ENCODE results near the gene NFX1.

The NFX1 gene

DNA sequence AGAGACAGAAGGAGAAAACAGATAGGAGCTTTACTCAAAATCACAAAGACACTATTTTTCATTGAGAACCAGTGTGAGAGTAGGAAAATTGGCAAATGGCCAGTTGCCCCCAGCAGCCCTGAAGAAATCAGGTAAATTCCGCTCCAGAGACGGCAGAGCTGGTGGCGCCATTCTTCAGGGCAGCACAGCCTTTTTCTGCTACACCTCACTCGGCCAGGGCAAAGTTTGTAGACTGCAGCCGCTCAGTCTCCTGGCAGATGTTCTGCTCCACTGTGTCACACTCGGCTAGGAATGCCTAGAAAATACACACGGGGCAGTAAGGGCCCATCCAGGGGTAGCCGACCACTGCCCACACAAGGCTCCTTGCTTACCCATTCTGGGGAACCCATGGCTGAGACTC lies 35.3 kb upstream of the NFX1 start:
- Histone ChIP-seq H3K4me1 (ENCODE audit: control insufficient read depth, insufficient read depth, low read length) (no peaks in the 10 kb centered on the region), H3K9me3 (ENCODE audit: control insufficient read depth, low read length) (no peaks in the 10 kb centered on the region), H3K36me3 (ENCODE audit: control insufficient read depth, insufficient read depth, low read length) (peaks cover 30% of the 10 kb centered on the region), H3K4me3 (ENCODE audit: low read length) (no peak overlapping the region), H3K27me3 (ENCODE audit: control insufficient read depth, insufficient read depth, low read length) (no peaks in the 10 kb centered on the region), H3K9ac (ENCODE audit: low read length) (no peak overlapping the region)

GRCh38 chr9:33255471-33255870 lies 34.8 kb upstream of the NFX1 start:
- no peaks in the 10 kb centered on the region for H3K27me3 ChIP-seq (ENCODE audit: control insufficient read depth, insufficient read depth, low read length)
- H3K4me3 ChIP-seq (ENCODE audit: low read length) = no peak overlapping the region
- H3K4me1 ChIP-seq (ENCODE audit: control insufficient read depth, insufficient read depth, low read length) = no peaks in the 10 kb centered on the region
- no peak overlapping the region for H3K9ac ChIP-seq (ENCODE audit: low read length)
- no peaks in the 10 kb centered on the region for H3K9me3 ChIP-seq (ENCODE audit: control insufficient read depth, low read length)
- H3K36me3 ChIP-seq (ENCODE audit: control insufficient read depth, insufficient read depth, low read length) = peaks cover 30% of the 10 kb centered on the region

DNA sequence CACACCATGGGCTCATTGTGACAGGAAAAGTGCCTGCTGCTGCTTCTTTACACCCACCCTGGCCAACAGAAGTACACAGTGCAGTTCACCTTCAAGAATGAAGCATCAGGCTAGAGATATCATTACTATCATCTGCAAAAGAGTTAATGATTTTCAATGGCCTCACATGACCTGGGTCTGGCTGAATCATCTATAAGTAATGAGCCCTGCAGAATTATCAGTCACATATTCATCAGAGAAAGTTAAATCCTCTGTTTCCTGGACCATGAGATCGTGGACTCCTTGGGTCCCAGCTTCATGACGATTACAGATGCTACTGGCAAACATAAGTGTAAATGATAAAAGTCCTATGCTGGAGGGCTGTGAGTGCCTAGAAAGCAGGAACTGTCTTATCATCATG lies 34.1 kb upstream of the NFX1 start:
- no peaks in the 10 kb centered on the region for H3K9me3 ChIP-seq (ENCODE audit: control insufficient read depth, low read length)
- H3K4me1 ChIP-seq (ENCODE audit: control insufficient read depth, insufficient read depth, low read length) = no peaks in the 10 kb centered on the region
- H3K27me3 ChIP-seq (ENCODE audit: control insufficient read depth, insufficient read depth, low read length) = no peaks in the 10 kb centered on the region
- no peak overlapping the region for H3K4me3 ChIP-seq (ENCODE audit: low read length)
- H3K36me3 ChIP-seq (ENCODE audit: control insufficient read depth, insufficient read depth, low read length) = peaks cover 30% of the 10 kb centered on the region
- H3K9ac ChIP-seq (ENCODE audit: low read length) = no peak overlapping the region

- no peak overlapping the region for H3K4me3 ChIP-seq (ENCODE audit: low read length)
- no peak overlapping the region for H3K9ac ChIP-seq (ENCODE audit: low read length)
- no peaks in the 10 kb centered on the region for H3K27me3 ChIP-seq (ENCODE audit: control insufficient read depth, insufficient read depth, low read length)
- no peaks in the 10 kb centered on the region for H3K9me3 ChIP-seq (ENCODE audit: control insufficient read depth, low read length)
- peaks cover 30% of the 10 kb centered on the region for H3K36me3 ChIP-seq (ENCODE audit: control insufficient read depth, insufficient read depth, low read length)
- H3K4me1 ChIP-seq (ENCODE audit: control insufficient read depth, insufficient read depth, low read length) = no peaks in the 10 kb centered on the region
Observed at GRCh38 chr9:33257276-33257675, 33.0 kb upstream of the NFX1 start.

DNA sequence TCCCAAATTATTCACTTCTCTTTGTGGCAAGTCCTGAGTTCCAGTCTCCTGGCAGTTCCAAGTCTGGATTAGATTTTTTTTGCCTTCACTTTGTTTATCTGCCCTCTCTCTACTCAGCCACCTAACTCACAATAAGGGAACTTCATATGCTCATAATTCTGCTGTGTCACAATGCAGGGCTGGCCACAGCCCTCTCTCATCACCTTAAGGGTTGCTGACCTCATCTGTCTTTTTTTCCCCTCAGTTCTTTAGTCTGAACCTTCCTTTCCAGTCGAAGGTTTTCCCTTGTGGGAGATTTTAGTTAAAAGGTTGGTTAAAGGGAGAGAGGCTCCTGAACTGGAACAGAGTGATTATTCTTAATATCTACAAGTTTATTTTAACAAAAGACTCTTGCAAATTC lies 29.9 kb upstream of the NFX1 start:
- H3K4me1 ChIP-seq (ENCODE audit: control insufficient read depth, insufficient read depth, low read length) = peaks cover 2% of the 10 kb centered on the region
- no peak overlapping the region for H3K4me3 ChIP-seq (ENCODE audit: low read length)
- H3K9me3 ChIP-seq (ENCODE audit: control insufficient read depth, low read length) = no peaks in the 10 kb centered on the region
- no peaks in the 10 kb centered on the region for H3K27me3 ChIP-seq (ENCODE audit: control insufficient read depth, insufficient read depth, low read length)
- H3K9ac ChIP-seq (ENCODE audit: low read length) = no peak overlapping the region
- peaks cover 15% of the 10 kb centered on the region for H3K36me3 ChIP-seq (ENCODE audit: control insufficient read depth, insufficient read depth, low read length)

- no peaks in the 10 kb centered on the region for H3K9me3 ChIP-seq (ENCODE audit: control insufficient read depth, low read length)
- peak overlapping the region; percentile 98 for H3K9ac ChIP-seq (ENCODE audit: low read length)
- H3K4me1 ChIP-seq (ENCODE audit: control insufficient read depth, insufficient read depth, low read length) = peaks cover 9% of the 10 kb centered on the region
- H3K36me3 ChIP-seq (ENCODE audit: control insufficient read depth, insufficient read depth, low read length) = no peaks in the 10 kb centered on the region
- H3K27me3 ChIP-seq (ENCODE audit: control insufficient read depth, insufficient read depth, low read length) = no peaks in the 10 kb centered on the region
- peak overlapping the region; percentile 81 for H3K4me3 ChIP-seq (ENCODE audit: low read length)
Observed at GRCh38 chr9:33263131-33264002, 26.9 kb upstream of the NFX1 start.

GRCh38 chr9:33264003-33264472 lies 26.3 kb upstream of the NFX1 start:
- H3K9ac ChIP-seq (ENCODE audit: low read length) = peak overlapping the region; percentile 98
- H3K4me1 ChIP-seq (ENCODE audit: control insufficient read depth, insufficient read depth, low read length) = peaks cover 9% of the 10 kb centered on the region
- H3K36me3 ChIP-seq (ENCODE audit: control insufficient read depth, insufficient read depth, low read length) = no peaks in the 10 kb centered on the region
- peak overlapping the region; percentile 81 for H3K4me3 ChIP-seq (ENCODE audit: low read length)
- no peaks in the 10 kb centered on the region for H3K27me3 ChIP-seq (ENCODE audit: control insufficient read depth, insufficient read depth, low read length)
- H3K9me3 ChIP-seq (ENCODE audit: control insufficient read depth, low read length) = no peaks in the 10 kb centered on the region

DNA sequence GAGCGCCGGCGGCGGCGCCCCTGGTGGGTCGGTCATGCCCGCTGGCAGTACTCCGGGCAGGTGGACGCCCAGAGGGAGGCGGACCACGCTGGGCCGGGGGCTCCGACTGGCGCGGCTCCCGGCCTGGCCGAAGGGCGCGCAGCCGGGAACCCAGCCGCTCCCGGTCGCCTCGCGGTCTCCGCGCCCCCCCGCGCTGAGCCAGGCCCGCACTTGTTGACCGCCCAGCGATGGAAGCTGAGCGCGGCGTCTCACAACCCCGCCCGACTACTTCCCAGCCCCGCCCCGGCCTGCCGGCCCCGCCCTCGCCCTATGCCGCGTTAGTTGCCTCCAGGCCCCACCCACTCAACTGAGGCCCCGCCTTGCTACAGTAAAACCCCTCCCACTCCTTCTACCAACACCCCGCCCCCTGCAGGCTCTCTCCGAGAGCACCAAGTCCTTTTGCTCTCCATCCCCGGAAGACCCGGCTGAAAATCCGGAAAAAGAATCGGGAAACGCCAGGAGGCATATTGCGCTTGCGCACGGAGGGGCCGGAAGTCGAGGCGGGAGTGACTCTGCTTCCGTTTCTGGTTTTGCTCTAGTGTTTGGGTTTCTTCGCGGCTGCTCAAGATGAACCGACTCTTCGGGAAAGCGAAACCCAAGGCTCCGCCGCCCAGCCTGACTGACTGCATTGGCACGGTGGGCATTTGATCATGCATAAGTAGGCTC lies 25.7 kb upstream of the NFX1 start, which contains the start of the genes BAG1 and CHMP5:
Gene BAG1, minus strand, starts transcription at position 236 of the 705 bp plus-strand sequence.
Gene CHMP5, plus strand, starts transcription at position 577 of the 705 bp plus-strand sequence. Its CDS starts 30 bp downstream, at position 607.
- peak within 1 kb of the TSS; percentile 98 for H3K9ac ChIP-seq (ENCODE audit: low read length)
- no peaks in the 10 kb centered on the region for H3K36me3 ChIP-seq (ENCODE audit: control insufficient read depth, insufficient read depth, low read length)
- peaks cover 9% of the 10 kb centered on the region for H3K4me1 ChIP-seq (ENCODE audit: control insufficient read depth, insufficient read depth, low read length)
- H3K4me3 ChIP-seq (ENCODE audit: low read length) = peak within 1 kb of the TSS; percentile 95
- H3K9me3 ChIP-seq (ENCODE audit: control insufficient read depth, low read length) = no peaks in the 10 kb centered on the region
- H3K27me3 ChIP-seq (ENCODE audit: control insufficient read depth, insufficient read depth, low read length) = no peaks in the 10 kb centered on the region

DNA sequence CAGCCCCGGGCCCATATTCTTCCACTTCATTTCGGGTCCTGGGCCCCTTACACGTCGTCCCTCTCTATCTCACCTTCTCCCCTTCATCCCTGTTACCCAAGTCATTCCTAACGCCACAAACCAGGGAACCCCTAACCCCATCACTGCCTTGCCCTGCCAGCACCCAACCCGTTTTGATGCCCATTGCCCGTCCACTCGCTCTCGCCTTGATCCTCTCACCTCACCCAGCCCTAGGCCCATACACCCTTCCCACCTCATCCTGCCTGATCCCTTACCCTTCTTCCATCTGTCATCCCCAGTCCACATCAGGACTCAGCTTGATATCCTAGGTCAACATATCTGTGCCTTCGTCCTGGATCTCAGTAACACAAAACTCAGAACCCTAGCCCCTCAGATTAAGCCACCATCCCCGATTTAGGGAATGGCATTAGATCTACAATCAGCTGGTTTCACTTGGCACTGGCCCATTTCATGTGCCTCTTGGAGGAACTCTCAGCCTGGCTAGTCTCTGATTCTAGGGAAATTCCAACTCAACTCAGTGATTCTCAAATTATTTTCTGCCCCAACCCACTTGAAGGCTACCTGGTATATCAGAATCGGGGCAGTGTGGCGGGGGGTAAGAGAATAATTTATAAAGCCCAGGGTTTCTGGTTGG lies 25.0 kb upstream of the NFX1 start:
- H3K36me3 ChIP-seq (ENCODE audit: control insufficient read depth, insufficient read depth, low read length) = no peaks in the 10 kb centered on the region
- no peaks in the 10 kb centered on the region for H3K9me3 ChIP-seq (ENCODE audit: control insufficient read depth, low read length)
- H3K27me3 ChIP-seq (ENCODE audit: control insufficient read depth, insufficient read depth, low read length) = no peaks in the 10 kb centered on the region
- H3K4me3 ChIP-seq (ENCODE audit: low read length) = peak overlapping the region; percentile 95
- H3K9ac ChIP-seq (ENCODE audit: low read length) = peak overlapping the region; percentile 90
- peaks cover 9% of the 10 kb centered on the region for H3K4me1 ChIP-seq (ENCODE audit: control insufficient read depth, insufficient read depth, low read length)

- Histone ChIP-seq H3K4me1 (ENCODE audit: control insufficient read depth, insufficient read depth, low read length) (peaks cover 18% of the 10 kb centered on the region), H3K27me3 (ENCODE audit: control insufficient read depth, insufficient read depth, low read length) (no peaks in the 10 kb centered on the region), H3K9me3 (ENCODE audit: control insufficient read depth, low read length) (no peaks in the 10 kb centered on the region), H3K36me3 (ENCODE audit: control insufficient read depth, insufficient read depth, low read length) (no peaks in the 10 kb centered on the region), H3K9ac (ENCODE audit: low read length) (no peak overlapping the region), H3K4me3 (ENCODE audit: low read length) (no peak overlapping the region)
Observed at GRCh38 chr9:33267151-33267767, 23.1 kb upstream of the NFX1 start.

DNA sequence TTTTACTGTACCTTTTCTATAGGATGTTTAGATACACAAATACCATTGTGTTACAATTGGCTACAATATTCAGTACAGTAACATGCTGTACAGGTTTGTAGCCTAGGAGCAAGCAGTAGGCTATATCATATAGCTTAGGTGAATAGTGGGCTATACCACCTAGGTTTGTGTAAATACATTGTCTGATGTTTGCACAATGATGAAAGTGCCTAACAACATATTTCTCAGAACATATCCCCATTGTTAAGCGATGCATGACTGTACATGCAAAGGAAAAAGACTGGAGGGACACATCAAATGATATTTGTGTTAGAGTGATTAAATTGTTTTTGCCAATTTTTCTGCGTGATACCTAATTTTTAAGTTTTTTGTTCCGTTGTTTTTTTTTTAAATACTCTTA lies 20.2 kb upstream of the NFX1 start:
- Histone ChIP-seq H3K36me3 (ENCODE audit: control insufficient read depth, insufficient read depth, low read length) (no peaks in the 10 kb centered on the region), H3K4me1 (ENCODE audit: control insufficient read depth, insufficient read depth, low read length) (peaks cover 18% of the 10 kb centered on the region), H3K9me3 (ENCODE audit: control insufficient read depth, low read length) (no peaks in the 10 kb centered on the region), H3K4me3 (ENCODE audit: low read length) (no peak overlapping the region), H3K9ac (ENCODE audit: low read length) (no peak overlapping the region), H3K27me3 (ENCODE audit: control insufficient read depth, insufficient read depth, low read length) (no peaks in the 10 kb centered on the region)

Data from mucosa of stomach (tissue), 1 donor.